Activated T-cell treated with anti-CD3 and anti-CD28 coated beads for 1 hour (primary cell): ENCODE measurements around the gene MYBPC3.
"Not testable (repeated sequence)": the region's sequence is repeated elsewhere in the genome, so short reads cannot be mapped to it uniquely, and the experiment has no call there.

Experiments used
- DNase-seq: peaks from one replicate; pipeline ENCODE4 v3.0.0-alpha.2; 2020; ENCODE audit warnings: low read depth

MYBPC3 gene

DNA sequence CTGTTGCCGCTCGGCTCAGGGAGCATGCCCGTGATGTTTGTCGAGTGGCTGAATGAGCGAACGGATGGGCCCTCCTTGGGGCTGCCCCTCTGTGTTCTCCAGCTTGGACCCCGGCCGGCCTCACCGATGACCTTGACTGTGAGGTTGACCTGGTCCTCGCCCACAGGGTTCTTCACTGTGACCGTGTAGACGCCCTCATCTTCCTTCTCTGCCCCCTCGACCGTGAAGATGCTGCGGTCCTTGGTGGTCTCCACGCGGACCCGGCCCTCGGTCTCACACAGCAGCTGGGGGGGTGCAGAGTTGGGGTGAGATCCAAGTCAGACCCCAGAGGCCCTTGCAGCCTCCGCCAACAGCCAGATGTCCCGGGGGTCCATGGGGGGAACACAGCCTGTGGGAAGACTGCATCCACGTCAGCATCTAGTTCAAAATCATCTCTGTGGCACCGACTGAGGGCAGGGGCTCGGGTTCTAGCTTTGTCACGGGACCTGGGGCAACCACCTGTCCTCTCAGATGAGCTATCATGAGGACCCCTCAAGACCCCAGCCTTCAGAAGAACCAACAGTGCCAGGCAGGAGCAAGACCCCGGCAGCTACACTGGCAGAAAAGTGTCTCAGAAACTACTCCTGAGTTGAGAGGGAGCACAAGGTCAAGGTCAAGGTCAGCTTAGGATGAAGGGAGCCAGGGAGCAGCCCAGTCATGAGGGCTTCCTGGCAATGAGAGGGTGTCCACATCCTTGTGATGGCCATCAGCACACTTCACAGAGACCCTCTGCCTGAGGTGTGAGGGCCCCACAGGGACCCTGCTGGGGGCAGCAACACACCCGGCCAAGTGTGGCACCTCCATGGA is 13.9 kb downstream of the MYBPC3 start:
- DNase-seq = no peak

DNA sequence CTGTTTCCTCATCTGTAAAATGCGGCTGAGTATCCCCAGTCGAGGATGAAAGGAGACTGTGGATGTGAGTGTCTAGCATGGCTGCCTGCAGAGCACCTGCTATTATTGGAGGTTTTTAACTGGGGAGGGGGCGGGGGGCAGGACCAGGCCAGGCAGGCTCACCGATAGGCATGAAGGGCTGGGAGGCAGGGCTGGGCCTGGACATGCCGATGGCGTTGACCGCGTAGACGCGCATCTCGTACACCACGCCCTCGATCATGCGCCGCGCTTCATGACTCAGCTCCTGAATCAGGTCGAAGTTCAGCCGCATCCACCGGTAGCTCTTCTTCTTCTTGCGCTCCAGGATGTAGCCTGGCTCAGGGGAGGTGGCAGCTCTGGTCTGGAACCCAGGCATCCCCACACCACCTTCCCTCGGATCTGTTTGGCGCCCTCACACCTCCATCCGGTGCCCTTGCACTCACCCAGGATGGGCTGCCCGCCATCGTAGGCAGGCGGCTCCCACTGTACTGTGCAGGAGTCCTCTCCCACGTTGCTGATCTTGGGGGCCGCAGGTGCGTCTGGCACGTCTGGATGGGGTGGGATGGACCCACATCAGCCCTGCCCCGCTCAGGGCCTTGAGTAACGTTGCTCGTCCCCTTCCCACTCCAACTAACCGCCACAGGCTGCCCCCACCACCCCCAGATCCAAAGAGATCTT is 15.1 kb downstream of the MYBPC3 start:
- DNase-seq = no peak

GRCh38 chr11:47336595-47336994 is 15.9 kb downstream of the MYBPC3 start:
- no peak for DNase-seq

- no peak for DNase-seq
These were observed 16.8 kb downstream of the MYBPC3 start for GRCh38 chr11:47335733-47336132.

GRCh38 chr11:47334699-47335411 is 17.6 kb downstream of the MYBPC3 start:
- DNase-seq = not testable (repeated sequence)

DNA sequence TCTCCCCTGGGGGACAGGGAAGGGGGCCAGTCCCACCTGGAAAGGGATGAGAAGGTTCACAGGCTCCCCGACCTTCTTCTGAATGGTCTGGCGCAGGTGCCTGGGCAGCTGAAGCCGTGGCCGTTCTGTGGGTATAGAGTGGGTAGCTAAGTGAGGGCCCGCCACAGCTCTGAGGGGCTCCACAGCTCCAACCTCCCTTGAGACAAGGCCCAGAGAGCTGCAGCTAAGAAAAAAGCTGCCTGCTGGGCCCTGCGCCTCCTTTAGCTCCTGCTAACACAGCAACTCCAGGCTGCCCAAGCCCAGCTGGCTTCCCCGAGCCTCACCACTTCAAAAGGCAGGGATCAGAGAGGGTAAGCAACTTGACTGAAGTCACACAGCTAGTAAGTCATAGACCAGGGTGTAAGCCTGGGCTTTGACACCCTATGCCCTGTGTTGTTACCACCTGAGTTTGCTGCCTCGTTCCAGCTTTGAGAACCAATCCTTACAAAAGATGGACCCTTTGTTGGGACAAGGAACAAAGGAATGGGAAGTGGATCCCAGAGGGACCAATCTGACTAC is 18.5 kb downstream of the MYBPC3 start:
- DNase-seq = no peak

DNA sequence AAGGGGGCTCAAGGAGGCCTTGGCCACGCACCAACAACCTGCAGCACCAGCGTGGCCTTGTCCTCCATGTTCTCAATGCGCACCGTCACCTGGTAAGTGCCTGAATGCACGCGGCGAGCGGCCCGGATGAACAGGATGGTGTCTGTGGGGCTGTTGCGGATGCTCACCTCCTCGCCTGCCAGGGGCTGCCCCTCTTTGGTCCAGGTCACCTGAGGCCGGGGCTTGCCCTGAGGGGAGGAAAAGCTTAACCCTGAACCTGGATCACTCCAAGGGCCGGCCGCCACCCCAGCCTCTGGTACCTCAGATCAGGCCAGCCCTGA is 19.0 kb downstream of the MYBPC3 start:
- no peak for DNase-seq

GRCh38 chr11:47332791-47333525 is 19.5 kb downstream of the MYBPC3 start:
- DNase-seq = no peak

- DNase-seq = no peak
These were observed 20.2 kb downstream of the MYBPC3 start for GRCh38 chr11:47332303-47332711.

GRCh38 chr11:47331454-47332302 is 20.8 kb downstream of the MYBPC3 start:
- no peak for DNase-seq

DNA sequence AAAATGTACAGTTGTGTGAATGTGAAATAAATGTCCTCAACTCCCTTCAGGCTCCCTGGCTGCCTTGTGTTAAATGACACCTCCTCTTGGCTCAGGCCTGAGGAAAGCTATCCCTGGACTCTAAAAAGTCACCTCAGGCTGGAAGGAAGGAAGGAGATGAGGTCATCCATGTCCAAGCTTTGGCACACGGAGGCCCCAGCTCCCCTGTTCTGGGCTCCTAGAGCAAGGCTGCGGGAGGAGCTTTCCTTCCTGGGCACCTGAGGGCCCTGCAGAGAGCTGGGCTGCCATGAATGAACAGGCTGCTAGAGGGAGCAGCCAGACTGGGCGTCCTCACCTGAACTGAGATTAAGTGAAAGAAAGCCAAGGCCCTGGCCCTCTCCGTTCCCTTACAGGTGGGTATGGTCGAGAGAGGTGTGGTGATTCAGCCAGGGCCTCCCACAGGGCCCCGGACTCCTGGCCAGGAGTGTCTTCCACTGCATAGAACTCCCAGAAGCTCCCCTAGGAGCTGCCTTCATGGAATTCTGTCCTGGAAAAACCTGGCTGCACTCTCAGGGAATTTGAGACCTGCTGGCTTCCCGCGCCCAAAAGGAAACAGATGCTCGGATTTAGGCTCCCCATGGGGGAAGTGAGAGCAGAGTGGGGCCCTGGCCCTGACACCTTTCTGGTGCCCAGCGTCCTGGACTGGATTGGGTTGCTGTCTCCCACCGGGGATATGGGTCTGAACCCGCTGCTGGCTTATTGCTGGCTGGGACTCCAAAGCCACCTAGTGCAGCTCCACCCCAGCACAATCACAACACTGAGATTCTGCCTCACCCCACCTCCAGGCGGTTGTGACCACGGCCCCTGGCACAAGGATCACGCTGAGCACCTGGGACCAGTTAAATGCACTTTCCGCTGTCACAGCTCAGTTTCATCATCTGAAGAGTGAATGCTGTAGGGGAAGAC is 22.2 kb downstream of the MYBPC3 start:
- DNase-seq = no peak

GRCh38 chr11:47329431-47329986 is 23.0 kb downstream of the MYBPC3 start:
- no peak for DNase-seq

GRCh38 chr11:47328449-47329390 is 23.8 kb downstream of the MYBPC3 start:
- no peak for DNase-seq

DNA sequence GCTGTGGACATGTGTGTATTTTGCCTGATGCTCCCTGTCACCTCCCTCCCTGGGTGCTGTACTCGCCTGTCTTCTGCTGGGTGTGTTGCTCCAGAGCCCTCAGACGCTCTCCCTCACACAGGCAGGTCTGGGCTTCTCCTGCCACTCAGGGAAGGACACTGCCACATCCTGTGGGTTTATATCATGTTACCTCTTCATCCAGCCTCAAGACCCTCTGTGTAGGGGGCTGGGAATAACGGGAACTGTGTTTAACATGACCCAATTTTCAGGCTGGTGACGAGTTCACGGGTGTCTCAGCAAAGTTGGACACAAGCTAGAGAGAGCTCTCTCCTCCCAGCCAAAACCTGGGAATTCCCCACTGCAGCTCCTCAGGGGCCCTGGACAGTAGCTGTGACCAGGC is 24.6 kb downstream of the MYBPC3 start:
- DNase-seq = no peak

DNA sequence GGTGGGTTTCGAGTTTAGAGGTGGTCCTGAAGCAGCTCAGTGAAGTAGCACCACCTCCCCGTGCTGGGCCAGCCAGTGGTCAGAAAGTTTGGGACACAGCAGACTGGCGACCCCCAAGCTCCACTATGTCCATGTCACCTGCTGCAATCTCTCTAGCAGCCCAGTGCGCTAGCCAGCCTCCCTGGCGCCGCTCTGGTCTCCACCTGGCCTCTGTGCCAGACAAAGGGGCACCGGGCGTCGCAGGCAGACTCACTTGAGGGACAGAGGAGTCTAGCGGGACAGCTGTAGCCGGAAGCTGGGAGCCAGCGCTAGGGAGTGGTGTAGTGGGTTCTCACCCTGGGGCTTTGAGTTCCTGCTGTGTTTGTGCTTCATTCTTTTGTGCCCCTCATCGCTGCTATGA is 25.5 kb downstream of the MYBPC3 start:
- DNase-seq = no peak

DNA sequence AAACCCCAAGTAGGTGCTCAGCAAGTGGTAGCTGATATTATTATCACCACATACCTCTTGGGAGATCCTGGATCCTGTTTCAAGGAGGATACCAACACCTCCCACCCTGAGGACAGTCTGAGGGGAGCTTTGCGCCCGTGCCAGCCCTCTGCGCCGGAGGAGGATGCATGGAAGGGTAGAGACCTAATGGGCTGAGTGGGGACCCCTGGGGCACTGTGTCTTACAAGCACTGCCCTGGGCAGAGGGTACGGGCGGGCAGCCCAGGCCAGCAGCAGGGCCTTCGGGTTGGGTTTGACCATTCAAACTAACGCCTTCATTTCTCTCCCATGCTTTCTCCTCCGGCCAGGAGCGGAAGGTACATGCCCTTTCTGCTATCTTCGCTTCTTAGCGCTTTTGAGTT is 26.3 kb downstream of the MYBPC3 start:
- DNase-seq = no peak

GRCh38 chr11:47325271-47326041 is 27.0 kb downstream of the MYBPC3 start:
- DNase-seq = no peak

GRCh38 chr11:47324520-47324919 is 28.0 kb downstream of the MYBPC3 start:
- DNase-seq = no peak
